Measurements from ENCODE around the gene CBR3. TPM values are rescaled to one million over a fixed set of nuclear protein-coding genes. Genes with fewer than 3 reads are reported as not detected.

CBR3 gene
- 10.4 and 32.2 TPM in 2 replicates for total RNA-seq (ENCODE audit: low replicate concordance)

DNA sequence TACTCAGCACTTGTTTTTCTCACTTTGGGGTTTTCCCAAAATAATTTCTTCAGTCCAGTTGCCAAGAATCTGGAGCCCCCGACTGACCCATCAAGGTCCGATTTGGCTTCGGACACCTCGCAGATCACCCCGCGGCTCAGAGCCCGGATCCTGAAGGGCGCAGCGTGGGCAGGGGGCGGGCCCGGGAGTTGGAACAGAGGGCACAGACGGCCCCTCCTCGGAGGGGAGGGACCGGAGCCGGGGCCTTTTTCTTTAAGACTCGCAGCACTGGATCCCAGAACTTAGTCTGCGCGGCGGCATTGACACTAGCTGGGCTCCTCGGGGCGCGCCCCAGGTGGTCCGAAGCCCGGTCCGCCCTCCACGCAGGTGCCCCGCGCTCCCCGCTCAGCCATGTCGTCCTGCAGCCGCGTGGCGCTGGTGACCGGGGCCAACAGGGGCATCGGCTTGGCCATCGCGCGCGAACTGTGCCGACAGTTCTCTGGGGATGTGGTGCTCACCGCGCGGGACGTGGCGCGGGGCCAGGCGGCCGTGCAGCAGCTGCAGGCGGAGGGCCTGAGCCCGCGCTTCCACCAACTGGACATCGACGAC lies at the start of gene CBR3:
Gene CBR3, plus strand, starts transcription at position 277 of the 588 bp plus-strand sequence. Its CDS starts 114 bp downstream, at position 391.

DNA sequence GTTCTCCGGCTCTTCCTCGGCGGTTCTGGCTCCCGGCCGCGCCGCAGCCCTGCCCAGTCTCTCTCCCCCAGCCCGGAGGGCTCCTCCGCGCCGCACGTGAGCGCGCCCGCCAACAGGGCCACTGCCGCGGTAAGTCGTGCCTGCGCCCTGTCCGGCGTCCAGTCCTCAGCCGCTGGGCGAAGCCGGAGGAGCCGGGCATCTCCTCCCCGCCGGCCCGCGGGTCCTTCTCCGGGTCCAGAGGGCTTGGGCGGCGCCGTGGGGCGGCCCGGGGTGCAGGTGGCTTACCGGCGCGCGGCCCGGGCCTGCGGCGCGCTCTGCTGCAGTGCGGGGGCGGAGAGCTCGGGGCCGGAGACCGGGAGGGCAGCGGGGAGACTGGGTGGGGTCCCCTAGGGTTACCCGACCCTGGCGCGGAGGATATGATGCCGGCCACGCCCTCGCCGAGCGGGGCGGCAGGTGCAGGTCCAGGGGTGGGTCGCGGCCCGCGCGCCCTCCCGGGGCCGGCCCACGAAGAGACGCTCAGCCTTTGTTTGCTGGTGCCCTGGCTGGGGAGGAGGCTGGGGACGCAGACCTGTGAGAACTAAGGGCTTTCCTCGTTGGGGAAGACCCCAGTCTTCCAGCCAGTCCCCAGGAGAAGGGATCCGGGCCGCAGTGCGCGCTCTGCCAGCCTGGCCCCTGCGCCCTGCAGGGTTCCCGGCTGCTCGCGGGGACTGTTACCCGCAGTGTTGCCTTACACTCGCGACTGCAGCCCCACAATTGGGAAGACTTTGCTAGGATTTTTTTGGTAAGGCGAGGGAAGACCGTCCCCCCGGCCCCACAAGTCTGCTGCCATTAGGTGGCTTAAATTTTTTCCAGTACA lies 22.2 kb downstream of the CBR3 start, which contains the start of gene DOP1B:
Gene DOP1B, plus strand, starts transcription at position 10 of the 856 bp plus-strand sequence. CDS start 7,910 bp downstream, outside the sequence.

Other genes with a start within 250 kb of the CBR3 start
- 6.0 and 10.1 TPM in 2 replicates for gene SETD4, start 74.6 kb upstream of the CBR3 start, total RNA-seq (ENCODE audit: low replicate concordance)
- 134 and 243 TPM in 2 replicates for gene CBR1, start 65.1 kb upstream of the CBR3 start, total RNA-seq (ENCODE audit: low replicate concordance)
- gene DOP1B, start 21.7 kb downstream of the CBR3 start, total RNA-seq (ENCODE audit: low replicate concordance), result 1.5 and 2.4 TPM in 2 replicates
- gene MORC3, start 185.1 kb downstream of the CBR3 start, total RNA-seq (ENCODE audit: low replicate concordance), result 30.1 and 37.8 TPM in 2 replicates